PC-3 (cell line): ENCODE measurements around the gene KAT7. TPM values are rescaled to one million over a fixed set of nuclear protein-coding genes. Genes with fewer than 3 reads are reported as not detected.

ENCODE experiments used
- ATAC-seq: fragments of 200-7000 bp; cut with Tn5 transposase; 2 replicates; pipeline ENCODE4 v1.9.1; 2020; ENCODE audit warnings: mild to moderate bottlenecking, moderate library complexity
- BruUV-seq: library from RNA; stranded (reverse); fragments of 400-500 nt; replicated peaks from 2 replicates; lab custom pipeline; 2021; lab: Mats Ljungman, UMichigan
- CTCF ChIA-PET: fragments of 300-600 bp; sonication (Branson Sonifier 250); formaldehyde crosslinking; loops from one replicate; lab custom pipeline; 2022; ENCODE audit warnings: antibody characterized with exemption; lab: Charles Lee
- POLR2A ChIA-PET: fragments of 300-600 bp; sonication (Branson Sonifier 250); formaldehyde crosslinking; loops from one replicate; lab custom pipeline; 2022; ENCODE audit warnings: antibody characterized with exemption; ENCODE audit not compliant: unreplicated experiment; lab: Charles Lee
- DNase-seq: peaks from one replicate; pipeline ENCODE4 v3.0.0-alpha.2; 2015
- H2AFZ ChIP-seq: fragments of 300-600 bp; sonication (generic); 2 replicates; pipeline ENCODE4 v1.6.0; 2016; ENCODE audit warnings: antibody characterized with exemption, low read length
- H3F3A ChIP-seq: fragments of 300-600 bp; sonication (generic); one replicate; pipeline ENCODE4 v1.6.0; 2017; ENCODE audit warnings: antibody characterized with exemption, low read length, control low read depth, mild to moderate bottlenecking; ENCODE audit not compliant: unreplicated experiment
- H3K27ac ChIP-seq: fragments of 300-600 bp; sonication (generic); 2 replicates; pipeline ENCODE4 v1.5.1; 2016; ENCODE audit warnings: mild to moderate bottlenecking, low read length
- H3K27me3 ChIP-seq: fragments of 300-600 bp; sonication (generic); 2 replicates; pipeline ENCODE4 v1.6.1; 2016; ENCODE audit warnings: low read length, mixed read lengths
- H3K36me3 ChIP-seq: fragments of 300-600 bp; sonication (generic); 2 replicates; pipeline ENCODE4 v1.6.1; 2016; ENCODE audit warnings: low read depth, mixed run types, low read length, mixed read lengths
- H3K4me1 ChIP-seq: fragments of 300-600 bp; sonication (generic); 2 replicates; pipeline ENCODE4 v1.5.1; 2016; ENCODE audit warnings: low read length; ENCODE audit not compliant: insufficient read depth
- H3K4me2 ChIP-seq: fragments of 300-600 bp; sonication (generic); 2 replicates; pipeline ENCODE4 v1.6.0; 2016; ENCODE audit warnings: low read length
- H3K4me3 ChIP-seq: fragments of 300-600 bp; sonication (generic); 2 replicates; pipeline ENCODE4 v1.5.1; 2016; ENCODE audit warnings: mild to moderate bottlenecking, low read length, mixed read lengths
- H3K79me2 ChIP-seq: fragments of 300-600 bp; sonication (generic); 2 replicates; pipeline ENCODE4 v1.6.1; 2017; ENCODE audit warnings: low read length, mixed read lengths
- H3K9ac ChIP-seq: fragments of 300-600 bp; sonication (generic); 2 replicates; pipeline ENCODE4 v1.6.0; 2016; ENCODE audit warnings: mild to moderate bottlenecking, low read length
- H3K9me2 ChIP-seq: fragments of 300-600 bp; sonication (generic); replicated peaks from 2 replicates; pipeline ENCODE4 v1.6.1; 2016; ENCODE audit warnings: mixed run types, low read length, mixed read lengths
- H3K9me3 ChIP-seq: fragments of 300-600 bp; sonication (generic); 2 replicates; pipeline ENCODE4 v1.6.1; 2016; ENCODE audit warnings: low read length, mixed read lengths
- H4K20me1 ChIP-seq: fragments of 300-600 bp; sonication (generic); 2 replicates; pipeline ENCODE4 v1.6.1; 2016; ENCODE audit warnings: low read length, mixed read lengths
- EZH2 ChIP-seq: fragments of 300-600 bp; sonication (generic); IDR thresholded peaks from one replicate; pipeline ENCODE4 v1.6.1; 2017; ENCODE audit warnings: antibody characterized with exemption, mild to moderate bottlenecking, low read length; ENCODE audit not compliant: unreplicated experiment
- EZH2phosphoT487 ChIP-seq: fragments of 300-600 bp; sonication (generic); IDR thresholded peaks from 2 replicates; pipeline ENCODE4 v1.6.1; 2018; ENCODE audit warnings: mild to moderate bottlenecking, antibody characterized with exemption, low read length, borderline replicate concordance
- intact Hi-C: fragments of 100-400 bp; cut with micrococcal nuclease; formaldehyde crosslinking; loops from 2 replicates; pipeline ENCODE4 v1.9.0; 2023
- total RNA-seq: library from RNA; depleted of rRNA; stranded (reverse); fragments of >200 nt; gene quantifications from 2 replicates; pipeline ENCODE4 v1.2.3, GENCODE V29; 2014
- TF ChIP-seq, protein P1 (sequence below): fragments of 300-600 bp; sonication (generic); conservative IDR thresholded peaks from 2 replicates; pipeline ENCODE4 v1.5.1; 2017; ENCODE audit warnings: antibody characterized with exemption, low read depth, mild to moderate bottlenecking, low read length

KAT7 gene
- total RNA-seq, 1 experiment from 2014 or later, result 39.1 TPM

DNA sequence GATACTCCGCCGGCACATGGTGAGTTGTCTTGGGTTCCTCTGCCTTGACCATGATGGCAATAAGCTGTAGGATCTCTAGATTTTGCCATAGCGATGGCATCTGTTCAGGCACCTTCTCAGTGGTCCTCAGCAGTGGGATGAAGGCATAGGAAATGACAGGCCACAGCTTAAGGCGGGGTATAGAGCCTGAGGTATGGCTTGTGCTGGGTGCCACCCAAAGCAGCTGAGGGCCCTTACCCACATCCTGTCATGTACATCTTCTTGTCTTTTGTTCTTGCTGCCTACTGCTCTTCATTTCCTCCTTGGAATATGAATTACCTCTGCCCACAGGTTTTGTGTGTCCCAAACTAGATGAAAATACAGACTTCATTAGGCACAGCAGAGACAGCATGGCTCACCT, 29.5 kb downstream of the KAT7 start:
- CTCF ChIA-PET, result no interaction called here
- no peak overlapping the region for H3K9ac ChIP-seq
- no peaks in the 10 kb centered on the region for H3K9me3 ChIP-seq
- no TSS peak for BruUV-seq
- TF ChIP-seq, protein P1, sequence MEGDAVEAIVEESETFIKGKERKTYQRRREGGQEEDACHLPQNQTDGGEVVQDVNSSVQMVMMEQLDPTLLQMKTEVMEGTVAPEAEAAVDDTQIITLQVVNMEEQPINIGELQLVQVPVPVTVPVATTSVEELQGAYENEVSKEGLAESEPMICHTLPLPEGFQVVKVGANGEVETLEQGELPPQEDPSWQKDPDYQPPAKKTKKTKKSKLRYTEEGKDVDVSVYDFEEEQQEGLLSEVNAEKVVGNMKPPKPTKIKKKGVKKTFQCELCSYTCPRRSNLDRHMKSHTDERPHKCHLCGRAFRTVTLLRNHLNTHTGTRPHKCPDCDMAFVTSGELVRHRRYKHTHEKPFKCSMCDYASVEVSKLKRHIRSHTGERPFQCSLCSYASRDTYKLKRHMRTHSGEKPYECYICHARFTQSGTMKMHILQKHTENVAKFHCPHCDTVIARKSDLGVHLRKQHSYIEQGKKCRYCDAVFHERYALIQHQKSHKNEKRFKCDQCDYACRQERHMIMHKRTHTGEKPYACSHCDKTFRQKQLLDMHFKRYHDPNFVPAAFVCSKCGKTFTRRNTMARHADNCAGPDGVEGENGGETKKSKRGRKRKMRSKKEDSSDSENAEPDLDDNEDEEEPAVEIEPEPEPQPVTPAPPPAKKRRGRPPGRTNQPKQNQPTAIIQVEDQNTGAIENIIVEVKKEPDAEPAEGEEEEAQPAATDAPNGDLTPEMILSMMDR, result no peak
- no peak for TF ChIP-seq EZH2phosphoT487
- TF ChIP-seq EZH2, result no peak
- H2AFZ ChIP-seq, result no peak overlapping the region
- peaks cover 62% of the 10 kb centered on the region for H3K36me3 ChIP-seq
- H3K4me3 ChIP-seq, result no peak overlapping the region
- H3K79me2 ChIP-seq, result no peaks in the 10 kb centered on the region
- H3K4me1 ChIP-seq, result peaks cover 14% of the 10 kb centered on the region; the same call in 1 of the 2 replicates
- POLR2A ChIA-PET, result no interaction called here
- no peak for ATAC-seq
- intact Hi-C loops, result no loop called here
- H4K20me1 ChIP-seq, result no peaks in the 10 kb centered on the region
- H3K9me2 ChIP-seq, result no peaks in the 10 kb centered on the region
- H3F3A ChIP-seq, result no peaks in the 10 kb centered on the region
- H3K27ac ChIP-seq, result no peak overlapping the region
- no peak overlapping the region for H3K4me2 ChIP-seq
- no peaks in the 10 kb centered on the region for H3K27me3 ChIP-seq
- no peak for DNase-seq

DNA sequence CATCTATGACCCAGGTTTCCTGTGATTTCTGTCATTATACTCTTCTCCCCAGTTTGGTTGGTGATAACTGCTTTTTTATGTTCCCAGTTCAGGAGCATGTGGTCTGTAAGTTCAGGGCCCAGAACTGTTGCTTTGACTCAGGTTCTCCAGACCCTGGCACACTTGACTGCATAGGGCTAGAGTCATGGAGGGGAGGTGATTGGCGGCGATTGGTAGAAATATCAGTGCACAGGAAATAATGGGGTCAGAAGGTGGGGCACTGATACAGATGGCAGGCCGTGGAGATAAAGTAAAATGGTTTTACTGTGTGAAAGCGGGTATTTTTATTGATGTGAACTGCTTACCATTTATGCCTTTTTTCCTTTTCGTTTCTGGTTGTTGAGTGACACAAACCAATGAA, 30.7 kb downstream of the KAT7 start:
- Histone ChIP-seq H3K79me2 (no peaks in the 10 kb centered on the region), H3K9ac (no peak overlapping the region), H3F3A (no peaks in the 10 kb centered on the region), H4K20me1 (no peaks in the 10 kb centered on the region), H3K4me3 (no peak overlapping the region), H3K36me3 (peaks cover 64% of the 10 kb centered on the region), H3K27me3 (no peaks in the 10 kb centered on the region), H3K4me2 (no peak overlapping the region), H3K9me3 (no peaks in the 10 kb centered on the region), H3K9me2 (no peaks in the 10 kb centered on the region), H3K4me1 (peaks cover 14% of the 10 kb centered on the region; the same call in 1 of the 2 replicates), H2AFZ (no peak overlapping the region), H3K27ac (no peak overlapping the region)
- no peak for ATAC-seq
- TF ChIP-seq EZH2 (no peak), EZH2phosphoT487 (no peak)
- TF ChIP-seq, protein P1, result no peak
- no peak for DNase-seq
- POLR2A ChIA-PET, result no interaction called here
- intact Hi-C loops, result no loop called here
- TSS peak; percentile 2 for BruUV-seq
- CTCF ChIA-PET, result no interaction called here

DNA sequence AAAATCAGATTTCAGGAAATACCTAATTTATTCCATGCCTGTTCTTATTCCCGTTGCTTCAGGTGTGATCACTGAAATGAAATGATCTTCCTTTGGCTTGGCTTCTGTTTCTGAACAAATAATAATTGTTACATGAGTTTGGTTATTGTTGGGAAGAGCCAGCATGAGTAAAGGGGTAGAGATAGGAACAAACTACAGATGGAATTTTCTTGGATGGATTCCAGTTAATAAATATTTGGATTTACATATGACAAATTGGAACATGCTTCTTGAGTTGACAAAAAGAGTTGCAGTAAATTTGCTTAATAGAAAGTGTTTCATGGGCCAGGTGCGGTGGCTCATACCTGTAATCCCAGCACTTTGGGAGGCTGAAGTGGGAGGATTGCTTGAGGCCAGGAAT, 31.2 kb downstream of the KAT7 start:
- Histone ChIP-seq H3K9ac (no peak overlapping the region), H3F3A (no peaks in the 10 kb centered on the region), H4K20me1 (no peaks in the 10 kb centered on the region), H3K27me3 (no peaks in the 10 kb centered on the region), H3K4me1 (peaks cover 14% of the 10 kb centered on the region; the same call in 1 of the 2 replicates), H3K4me3 (no peak overlapping the region), H3K27ac (no peak overlapping the region), H3K9me2 (no peaks in the 10 kb centered on the region), H2AFZ (no peak overlapping the region), H3K36me3 (peaks cover 66% of the 10 kb centered on the region), H3K9me3 (no peaks in the 10 kb centered on the region), H3K4me2 (no peak overlapping the region), H3K79me2 (no peaks in the 10 kb centered on the region)
- TF ChIP-seq, protein P1, result no peak
- TF ChIP-seq EZH2, result no peak
- no peak for TF ChIP-seq EZH2phosphoT487
- intact Hi-C loops, result no loop called here
- ChIA-PET POLR2A (no interaction called here), CTCF (no interaction called here)
- ATAC-seq, result peak; percentile 53
- no TSS peak for BruUV-seq
- peak; percentile 46 for DNase-seq
